Peyer's patch (tissue), 4 donors: ENCODE data around the gene NPNT.

Source experiments
- POLR2A ChIP-seq, 2 donors: fragments of 450-650 bp; IDR thresholded peaks; one replicate each; pipeline ENCODE4 v1.5.1; 2017; ENCODE audit warnings: antibody characterized with exemption in 2 of 2, mild to moderate bottlenecking in 2 of 2, moderate library complexity in 2 of 2
- TF ChIP-seq, protein P1 (sequence below), 6 experiments: fragments of 450-650 bp in 4 of 6; fragments of 200-600 bp in 2 of 6; sonication (generic) in 1 of 6; IDR thresholded peaks; one replicate each; pipeline ENCODE4 v1.5.1; 2017 to 2019; ENCODE audit warnings: antibody characterized with exemption in 6 of 6, mild to moderate bottlenecking in 3 of 6, moderate library complexity in 1 of 6

GRCh38 chr4:105917171-105917685 lies 22.0 kb downstream of the NPNT start:
- no peak for TF ChIP-seq POLR2A (IDR thresholded peaks at IDR 0.05)
- TF ChIP-seq, protein P1, sequence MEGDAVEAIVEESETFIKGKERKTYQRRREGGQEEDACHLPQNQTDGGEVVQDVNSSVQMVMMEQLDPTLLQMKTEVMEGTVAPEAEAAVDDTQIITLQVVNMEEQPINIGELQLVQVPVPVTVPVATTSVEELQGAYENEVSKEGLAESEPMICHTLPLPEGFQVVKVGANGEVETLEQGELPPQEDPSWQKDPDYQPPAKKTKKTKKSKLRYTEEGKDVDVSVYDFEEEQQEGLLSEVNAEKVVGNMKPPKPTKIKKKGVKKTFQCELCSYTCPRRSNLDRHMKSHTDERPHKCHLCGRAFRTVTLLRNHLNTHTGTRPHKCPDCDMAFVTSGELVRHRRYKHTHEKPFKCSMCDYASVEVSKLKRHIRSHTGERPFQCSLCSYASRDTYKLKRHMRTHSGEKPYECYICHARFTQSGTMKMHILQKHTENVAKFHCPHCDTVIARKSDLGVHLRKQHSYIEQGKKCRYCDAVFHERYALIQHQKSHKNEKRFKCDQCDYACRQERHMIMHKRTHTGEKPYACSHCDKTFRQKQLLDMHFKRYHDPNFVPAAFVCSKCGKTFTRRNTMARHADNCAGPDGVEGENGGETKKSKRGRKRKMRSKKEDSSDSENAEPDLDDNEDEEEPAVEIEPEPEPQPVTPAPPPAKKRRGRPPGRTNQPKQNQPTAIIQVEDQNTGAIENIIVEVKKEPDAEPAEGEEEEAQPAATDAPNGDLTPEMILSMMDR (IDR thresholded peaks at IDR 0.05) = no peak
